HG03135 (cell line): Measurements from ENCODE around the gene IRX2.

Source experiments
- ATAC-seq: cut with Tn5 transposase; IDR thresholded peaks from one replicate; pipeline ENCODE4 v1.9.1; 2021; ENCODE audit warnings: mild to moderate bottlenecking, moderate library complexity; ENCODE audit not compliant: unreplicated experiment

Gene IRX2

DNA sequence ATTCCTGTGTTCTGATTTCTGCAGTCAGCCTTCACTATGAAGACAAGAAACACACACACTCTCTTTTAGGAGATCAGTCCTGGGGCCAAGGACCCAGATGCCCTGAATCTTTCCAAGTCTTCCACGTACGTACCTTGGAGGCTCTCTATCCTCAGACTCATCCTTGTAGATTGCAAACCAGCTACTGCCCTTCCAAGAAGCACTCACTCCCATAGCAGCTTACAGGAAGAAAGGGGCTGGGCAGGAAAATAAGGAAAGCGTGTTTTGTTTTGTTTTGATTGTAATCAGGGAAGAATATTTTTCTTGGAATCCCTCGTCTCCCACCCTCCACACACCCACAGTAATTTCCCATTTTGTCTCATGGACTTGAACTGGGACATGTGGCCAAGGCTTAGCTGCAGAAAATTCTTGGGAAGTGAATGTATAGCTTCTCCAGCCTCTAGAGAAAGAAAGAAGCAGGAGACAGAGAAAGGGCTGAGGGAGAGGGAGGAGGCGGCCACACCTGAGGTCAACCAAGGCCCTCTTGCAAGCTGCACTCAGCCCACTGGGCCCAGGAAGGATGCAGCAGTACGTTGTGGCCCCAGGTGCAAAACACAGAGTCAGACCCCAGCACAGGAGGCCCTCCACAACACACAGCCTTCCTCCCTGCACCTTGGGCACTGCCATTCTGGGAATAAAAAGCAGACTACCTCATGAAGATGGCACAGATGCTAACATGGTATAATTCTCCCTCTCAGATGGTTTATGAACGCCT, 29.9 kb downstream of the IRX2 start:
- ATAC-seq, result no peak

DNA sequence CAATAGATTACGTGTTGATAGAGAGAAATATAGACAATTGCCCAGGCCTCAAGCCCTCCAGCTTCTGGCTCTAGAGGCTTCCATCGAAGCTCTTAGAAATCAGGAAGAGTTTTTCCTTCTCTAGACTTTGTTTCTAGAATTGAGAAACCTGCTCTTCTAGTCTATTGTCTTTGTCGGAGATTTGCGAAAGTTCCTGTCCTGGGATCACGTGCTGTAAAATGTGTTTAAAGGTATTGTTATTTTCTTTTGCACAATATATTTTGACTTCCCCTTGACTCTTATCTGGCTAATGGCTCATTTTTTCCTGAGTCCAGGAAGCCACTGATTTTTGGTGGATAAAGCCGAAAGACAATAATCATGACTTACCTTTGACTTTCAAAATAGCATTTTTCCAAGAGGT, 32.1 kb downstream of the IRX2 start:
- no peak for ATAC-seq

DNA sequence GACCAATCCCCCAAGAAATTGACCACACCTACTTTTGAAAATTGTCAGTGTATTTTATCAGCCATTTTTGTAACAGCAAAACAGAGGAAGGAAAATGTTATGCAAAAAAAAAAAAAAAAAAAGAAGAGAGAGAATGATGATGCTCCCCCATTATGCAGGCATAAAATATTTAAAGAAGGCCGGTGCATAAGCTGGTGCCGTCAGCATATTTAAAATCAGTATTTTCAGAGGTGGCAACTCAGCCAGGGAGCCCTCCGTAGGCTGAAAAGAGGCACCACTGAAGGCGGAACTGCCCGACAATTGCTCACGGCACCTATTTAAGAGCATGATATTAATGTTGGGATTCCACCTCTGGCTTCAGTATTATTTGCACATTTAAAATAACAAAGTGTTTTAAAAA, 33.4 kb downstream of the IRX2 start:
- ATAC-seq, result no peak

DNA sequence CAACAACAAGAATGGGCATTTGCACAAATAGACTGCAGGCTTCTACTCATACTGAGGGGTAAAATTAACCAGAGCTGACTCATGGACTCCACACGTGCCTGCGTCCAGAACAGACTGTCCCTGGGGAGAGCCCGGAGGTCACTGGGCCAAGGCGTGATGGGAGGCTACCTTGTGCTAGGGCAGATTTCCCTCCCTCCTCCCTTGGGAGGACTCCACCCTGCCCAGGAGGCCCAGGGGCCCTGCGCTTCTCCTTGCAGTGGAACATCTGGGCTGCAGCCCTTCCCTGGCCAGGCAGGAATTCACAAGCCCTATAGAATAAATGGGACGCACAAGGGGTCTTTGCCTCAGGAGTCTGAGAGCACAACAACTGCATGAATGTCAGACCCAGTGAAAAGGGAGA, 35.6 kb downstream of the IRX2 start:
- ATAC-seq, result no peak

DNA sequence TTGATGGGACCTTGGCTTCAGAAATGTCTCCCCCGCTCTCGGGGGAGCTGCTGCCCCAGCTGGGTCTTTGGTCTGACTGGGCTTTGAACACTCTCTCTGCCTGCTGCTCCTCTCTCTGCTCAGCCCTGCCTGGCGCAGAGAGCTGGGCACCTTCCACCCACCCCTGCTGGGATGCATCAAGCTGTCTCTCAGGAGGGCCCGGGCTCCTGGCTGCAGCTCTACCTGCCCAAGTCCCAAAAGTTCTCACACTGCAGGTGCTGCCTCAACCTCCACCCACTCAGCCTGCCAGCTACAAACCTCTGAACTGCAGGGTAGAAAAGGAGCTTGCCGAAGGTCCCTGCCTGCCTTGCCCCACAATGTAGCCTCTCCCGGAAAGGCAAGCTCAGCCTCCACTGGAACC, 36.7 kb downstream of the IRX2 start:
- no peak for ATAC-seq

DNA sequence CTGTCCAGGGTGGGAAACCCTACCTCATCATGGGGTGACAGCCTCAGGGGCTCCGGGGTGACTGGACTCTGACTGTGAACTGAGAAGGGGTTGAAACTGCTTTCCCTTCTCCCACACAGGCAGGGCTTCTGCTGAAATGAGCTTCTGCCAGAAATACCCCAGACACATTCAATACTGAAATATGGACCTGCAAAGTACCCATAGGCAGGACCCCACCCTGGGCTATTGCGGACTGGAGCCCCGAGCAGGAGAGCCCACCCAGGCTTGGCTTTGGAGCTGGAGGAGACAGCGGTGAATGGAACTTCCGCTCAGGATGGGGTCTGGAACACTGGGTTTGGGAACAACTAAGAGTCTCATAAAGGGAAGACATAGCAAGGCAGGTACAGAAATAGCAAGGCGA, 37.5 kb downstream of the IRX2 start:
- ATAC-seq, result no peak

DNA sequence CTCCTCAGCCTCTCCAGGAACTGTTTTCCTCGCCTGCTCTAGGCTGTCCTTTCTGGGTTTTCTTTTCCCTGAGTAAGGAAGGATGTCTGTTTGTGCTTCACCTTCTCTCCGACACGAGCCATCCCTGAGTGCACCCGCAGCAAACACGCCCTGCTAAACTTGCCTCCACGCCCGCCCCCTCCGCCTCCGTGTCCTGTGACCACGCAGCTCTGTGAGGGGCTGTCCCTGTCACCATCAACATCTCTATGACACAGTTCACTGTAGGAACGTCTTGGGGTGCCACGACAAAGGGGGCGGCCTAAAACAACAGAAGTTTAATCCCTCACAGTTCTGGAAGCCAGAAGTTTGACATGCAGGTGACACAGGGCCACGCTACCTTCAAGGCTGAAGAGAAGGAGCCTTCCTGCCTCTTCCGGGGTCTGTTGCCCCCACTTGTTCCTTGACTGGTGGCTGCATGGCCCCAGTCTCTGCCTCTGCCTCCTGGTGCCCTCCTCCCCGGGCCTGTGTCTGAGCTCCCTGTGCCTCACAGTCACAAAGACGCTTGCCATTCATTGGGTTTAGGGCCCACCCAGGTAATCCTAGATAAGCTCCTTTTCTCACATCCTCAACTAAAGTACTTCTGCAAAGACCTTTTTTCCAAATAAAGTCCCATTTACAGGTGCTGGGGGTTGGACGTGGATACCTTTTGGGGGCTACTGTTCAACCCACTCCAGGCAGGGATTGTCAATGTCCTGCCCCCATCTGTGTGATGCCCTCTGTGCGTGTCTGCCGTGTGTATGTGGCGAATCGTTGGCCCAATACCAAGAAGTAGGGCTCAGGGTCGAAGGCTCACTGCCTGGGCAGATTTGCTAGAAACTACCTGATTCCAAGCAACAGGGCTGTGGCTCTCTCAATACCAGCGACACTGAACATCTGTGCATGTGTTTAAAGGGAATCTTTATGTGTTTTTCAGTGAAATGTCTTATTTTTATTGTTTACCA, 39.7 kb downstream of the IRX2 start:
- ATAC-seq, result no peak

DNA sequence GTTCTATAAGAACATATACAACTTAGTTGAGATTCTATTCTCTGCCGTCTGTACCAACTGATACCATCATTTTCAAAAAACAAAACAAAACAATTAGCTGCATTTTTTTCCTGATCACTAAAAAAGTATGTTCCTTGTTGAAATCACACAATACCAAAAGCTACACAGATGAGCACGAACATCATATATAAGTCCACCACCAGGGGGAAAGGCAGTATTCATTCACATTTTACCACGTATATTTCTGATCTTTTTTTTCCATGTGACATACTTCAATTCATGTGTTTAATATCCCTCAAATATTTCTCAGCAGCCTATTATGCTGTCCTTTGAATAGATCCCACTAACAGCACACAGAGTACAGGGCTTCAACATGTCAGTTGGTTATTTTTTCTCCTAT, 40.6 kb downstream of the IRX2 start:
- no peak for ATAC-seq

DNA sequence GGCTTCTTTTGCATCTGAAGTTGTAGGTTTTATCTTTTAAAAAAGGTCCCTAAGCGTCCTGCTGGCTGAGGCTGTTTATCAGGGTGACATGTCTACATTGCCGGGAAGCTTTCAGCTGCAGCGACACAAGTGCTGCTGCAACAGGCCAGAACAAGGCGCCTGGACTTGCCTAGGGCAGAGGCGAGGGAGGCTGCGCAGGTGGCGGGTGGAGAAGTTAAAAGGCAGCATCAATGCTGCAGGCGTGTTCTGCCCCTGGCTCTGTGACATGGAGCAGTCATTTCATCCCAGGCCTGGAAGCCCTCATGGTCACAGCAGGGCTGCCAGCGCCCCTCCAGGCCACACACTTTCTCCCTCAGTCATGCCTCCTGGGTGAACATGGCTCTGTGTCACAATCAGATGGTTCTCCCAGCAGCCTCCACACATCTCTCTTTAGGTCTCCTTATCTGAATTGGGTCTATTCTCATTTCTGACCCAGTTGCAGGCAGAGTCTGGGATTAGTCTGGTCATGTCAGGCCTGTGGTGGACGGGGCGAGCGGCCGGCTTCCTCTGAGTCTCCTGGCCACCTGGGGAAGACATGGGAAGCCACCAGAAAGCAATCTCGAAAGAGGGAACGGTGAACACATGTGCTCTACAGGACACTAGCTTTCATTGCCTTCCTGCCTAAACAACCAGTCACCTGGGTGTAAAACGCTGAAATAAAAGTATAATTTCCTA, 41.3 kb downstream of the IRX2 start:
- ATAC-seq, result no peak

DNA sequence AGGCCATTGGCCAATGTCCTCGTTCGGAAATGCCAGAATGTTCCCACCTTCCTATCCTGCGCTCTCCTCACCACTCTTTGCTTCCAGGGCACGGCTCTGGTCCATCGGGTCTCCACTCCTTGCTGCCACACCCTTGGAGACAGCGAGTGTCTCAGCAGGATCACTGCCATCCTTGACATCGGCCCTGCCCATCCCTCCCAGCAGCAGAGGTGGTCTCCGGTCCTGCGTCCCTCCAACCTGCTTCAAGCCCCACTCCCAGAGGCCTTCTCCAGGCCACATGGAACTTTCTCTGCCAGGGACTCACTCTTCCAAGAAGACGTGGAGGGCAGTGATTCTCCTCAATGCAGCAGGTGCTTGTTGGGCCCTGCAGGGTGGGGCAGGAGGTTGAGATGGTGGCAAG, 42.7 kb downstream of the IRX2 start:
- no peak for ATAC-seq

DNA sequence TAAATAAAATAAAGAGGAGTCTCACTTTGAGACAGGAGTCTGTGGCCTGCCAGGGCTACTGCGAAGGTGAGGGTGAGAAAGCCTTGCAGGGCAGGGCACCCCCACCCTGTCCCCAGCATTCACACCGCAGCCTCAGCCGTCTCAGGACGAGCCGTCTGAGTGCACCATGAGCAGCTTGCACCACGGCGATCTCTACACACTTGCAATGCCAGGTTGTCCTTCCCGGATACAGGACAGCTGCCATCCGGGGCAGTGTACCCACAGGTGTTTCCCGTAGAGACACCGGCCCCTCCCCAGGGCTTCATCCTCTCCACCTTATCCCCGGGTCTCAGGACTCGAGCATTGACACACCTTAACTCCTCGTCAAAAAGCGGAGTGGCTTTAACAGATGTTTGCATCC, 43.3 kb downstream of the IRX2 start:
- ATAC-seq, result no peak

DNA sequence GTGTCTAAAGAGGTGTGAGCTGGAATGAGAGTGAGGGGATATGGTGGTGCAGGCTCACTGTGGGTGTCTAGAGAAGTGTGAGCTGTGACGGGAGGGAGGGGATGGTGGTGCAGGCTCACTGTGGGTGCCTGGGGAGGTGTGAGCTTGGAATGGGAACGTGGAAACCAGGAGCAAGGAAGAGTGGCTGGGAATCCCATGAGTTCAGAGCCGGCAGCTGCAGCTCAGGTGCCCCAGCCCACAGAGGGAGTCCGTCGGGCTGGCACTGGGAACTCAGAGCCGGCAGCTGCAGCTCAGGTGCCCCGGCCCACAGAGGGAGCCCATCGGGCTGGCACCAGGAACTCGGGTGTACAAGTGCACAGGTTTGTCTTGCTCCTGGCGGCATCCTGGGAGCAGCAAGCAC, 45.6 kb downstream of the IRX2 start:
- no peak for ATAC-seq

DNA sequence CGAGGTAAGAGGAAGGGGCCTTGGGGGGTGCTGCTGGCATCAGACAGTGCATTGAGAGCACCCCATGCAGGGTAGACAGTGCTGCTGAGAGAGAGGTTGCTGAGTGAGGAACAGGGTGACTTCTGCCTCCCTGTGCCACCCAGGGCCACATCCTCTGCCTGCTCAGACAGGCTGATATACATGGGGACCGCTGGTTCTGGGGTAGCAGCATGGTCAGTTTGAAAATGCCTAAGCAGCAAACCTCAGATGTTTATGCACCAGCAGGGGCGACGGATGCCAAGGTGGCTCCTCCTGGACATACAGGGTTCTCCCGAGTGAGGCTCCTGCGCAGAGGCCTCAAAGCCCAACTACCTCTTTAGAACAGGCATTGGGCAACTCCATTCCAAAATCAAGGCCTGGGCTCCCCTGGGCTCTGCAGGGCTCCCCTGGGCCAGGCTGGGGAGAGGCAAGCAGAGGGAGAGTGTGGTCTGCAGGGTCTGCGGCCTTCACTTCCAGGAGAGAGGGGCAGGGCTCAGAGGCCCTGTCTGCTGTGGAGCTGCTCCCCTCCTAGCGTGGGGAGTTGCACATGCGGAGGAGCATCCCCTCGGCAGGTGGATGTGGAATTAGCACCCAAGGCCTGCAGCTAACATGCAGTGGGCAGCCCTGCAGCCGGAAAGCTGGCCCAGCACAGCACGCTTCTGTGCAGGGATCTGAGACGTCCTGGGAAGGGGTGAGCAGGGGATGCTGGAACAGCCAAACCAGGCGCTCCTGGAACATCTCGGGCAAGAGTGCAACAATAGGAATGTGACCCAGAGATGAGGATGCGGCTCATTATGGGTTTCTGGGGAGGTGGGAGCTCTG, 46.5 kb downstream of the IRX2 start:
- ATAC-seq, result no peak

DNA sequence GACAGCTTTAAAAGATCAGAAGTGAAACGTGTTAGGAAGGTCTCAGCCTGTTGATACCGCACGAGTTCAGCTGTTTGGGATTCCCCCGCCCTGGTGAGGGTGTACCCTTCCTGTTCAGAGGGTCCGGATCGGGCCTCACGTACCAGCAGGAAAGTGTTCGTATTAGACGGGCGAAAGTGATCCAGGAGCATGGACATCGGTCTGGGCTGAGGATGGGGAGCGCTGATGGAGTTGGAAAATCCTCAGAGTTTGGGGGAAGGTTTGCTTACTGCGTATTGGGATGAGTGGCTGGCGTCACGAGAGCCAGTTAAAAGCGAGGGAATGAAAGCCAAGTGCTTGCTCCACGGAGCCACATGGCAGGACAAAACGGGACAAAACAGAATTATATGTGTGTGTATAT, 47.4 kb downstream of the IRX2 start:
- ATAC-seq, result no peak

DNA sequence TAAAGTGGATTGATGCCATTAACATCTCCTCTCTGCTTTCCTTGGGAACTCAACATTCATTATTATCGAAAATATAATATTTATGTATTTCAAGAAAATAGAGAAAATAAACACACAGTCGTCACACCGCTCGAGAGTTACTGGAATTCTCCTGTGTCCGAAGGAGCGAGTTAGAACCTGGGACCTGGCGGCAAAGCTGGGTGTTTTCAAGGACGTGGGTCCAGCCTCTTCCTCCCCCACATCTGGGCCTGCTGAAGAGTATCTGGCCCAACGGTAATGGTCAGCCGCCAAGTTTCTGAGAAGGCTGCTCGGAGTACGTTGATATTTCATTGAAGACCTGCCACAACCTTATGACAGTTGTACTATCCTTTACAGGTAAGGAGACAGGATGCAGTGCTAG, 47.9 kb downstream of the IRX2 start:
- no peak for ATAC-seq

DNA sequence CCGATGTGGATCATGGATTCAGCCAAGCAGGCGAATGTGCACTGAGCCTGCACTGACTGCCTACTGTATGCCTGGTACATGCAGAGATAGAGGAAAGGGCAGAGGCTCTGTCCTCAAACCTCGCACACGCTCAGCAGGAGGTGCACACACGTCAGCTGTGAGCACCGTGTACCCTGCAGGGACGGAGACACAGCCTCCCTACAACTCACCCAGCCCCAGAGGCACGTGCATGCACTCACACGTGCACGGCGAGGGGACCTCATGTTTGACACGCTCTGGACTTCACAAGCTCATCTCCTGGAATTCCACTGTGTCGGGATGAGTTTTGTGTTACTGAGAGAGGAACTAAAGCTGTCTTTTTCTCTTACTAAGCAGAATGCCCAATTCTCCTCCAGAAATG, 48.4 kb downstream of the IRX2 start:
- no peak for ATAC-seq

DNA sequence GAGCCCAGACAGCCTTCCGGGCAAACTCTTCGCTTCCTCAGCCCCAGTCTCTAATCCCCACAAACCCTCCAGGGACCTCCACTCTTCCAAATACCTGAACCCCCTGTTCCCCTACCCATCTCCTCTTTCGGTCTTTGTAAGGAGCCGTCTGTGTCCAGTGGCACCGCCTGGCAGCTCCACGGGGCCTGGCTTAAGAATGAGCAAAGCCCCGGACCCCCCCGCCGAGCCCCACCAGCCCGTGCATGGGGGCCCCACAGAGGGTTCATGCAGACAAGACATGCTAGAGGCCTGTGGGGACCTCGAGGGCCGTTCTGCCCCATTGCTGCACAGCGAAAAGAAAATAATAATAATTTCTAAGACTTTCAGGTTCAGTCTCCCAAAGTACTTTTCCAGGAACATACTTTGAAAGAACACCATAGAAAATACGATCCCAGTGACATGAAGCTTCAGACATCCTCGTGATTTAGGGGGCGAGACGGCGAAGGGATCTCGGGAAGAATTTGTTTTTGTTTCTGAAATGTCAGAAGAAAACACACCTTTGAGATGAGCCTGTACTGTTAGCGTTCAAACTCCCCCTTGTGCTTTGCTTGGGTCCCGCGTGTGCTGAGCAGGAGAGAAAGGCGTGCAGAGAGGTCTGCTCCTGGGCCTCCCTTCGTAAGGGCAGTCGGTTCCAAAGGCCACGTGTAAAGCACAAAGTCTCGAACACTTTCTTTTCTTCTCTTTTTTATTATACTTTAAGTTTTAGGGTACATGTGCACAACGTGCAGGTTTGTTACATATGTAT, 49.2 kb downstream of the IRX2 start:
- ATAC-seq, result no peak

DNA sequence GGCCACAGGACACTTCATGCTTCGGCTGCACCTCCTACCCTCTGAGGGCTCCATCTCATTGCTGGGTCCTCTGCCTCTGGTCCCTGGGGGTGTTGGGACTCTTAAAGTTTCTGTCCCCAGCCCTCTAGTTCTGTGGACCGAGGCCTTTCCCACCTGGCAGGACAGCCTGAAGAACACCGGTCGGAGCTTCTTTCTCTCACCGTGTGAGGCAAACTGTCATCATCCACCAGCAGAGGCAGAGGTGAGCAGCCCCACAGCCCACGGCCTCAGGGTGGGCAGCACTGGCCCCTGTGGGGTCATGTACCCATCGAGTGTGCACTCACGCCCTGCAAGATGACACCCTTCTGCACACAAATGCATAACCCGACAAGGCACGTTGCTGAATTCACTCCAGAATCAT, 49.9 kb downstream of the IRX2 start:
- ATAC-seq, result no peak

DNA sequence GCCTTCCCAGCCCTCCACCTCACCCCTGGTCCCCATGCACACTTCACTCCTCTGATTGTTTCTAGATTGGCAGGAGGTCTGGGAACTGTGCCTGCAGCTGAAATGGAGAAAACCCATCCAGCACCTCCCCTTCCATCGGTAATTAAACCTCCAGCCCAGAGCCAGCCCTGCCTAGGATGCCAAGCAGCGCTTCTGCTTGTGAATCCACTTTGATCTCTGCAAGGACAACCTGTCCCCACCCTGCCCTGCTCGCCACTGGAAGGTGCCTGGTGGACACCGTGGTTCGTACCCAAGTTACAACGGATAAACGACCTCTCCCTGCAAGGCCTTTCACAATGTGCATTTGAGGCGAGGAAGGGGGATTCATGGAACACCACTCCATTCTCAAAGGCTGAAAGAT, 50.6 kb downstream of the IRX2 start:
- no peak for ATAC-seq

DNA sequence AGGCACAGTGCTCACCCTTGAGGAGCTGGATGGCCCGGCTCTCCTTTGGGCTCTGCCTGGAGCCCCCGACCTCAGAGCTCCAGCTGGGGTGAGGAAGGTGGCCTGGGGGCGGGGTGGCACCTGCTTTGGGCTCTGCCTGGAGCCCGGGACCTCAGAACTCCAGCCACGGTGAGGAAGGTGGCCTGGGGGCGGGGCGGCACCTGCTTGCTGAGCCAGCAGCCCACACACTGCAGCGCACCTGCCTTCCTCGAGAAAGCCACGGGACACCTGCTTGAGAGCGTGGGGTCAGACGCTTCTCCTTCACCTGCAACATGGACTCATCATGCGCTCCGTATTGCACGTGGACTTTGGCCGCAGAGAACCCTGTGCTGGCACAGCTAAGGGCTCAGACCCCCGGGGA, 51.8 kb downstream of the IRX2 start:
- ATAC-seq, result no peak
